Keratinocyte (primary cell): ENCODE measurements around the gene EPHA6. TPM values are rescaled to one million over a fixed set of nuclear protein-coding genes. Genes with fewer than 3 reads are reported as not detected.

Source experiments
- DNase-seq: peaks from one replicate; pipeline ENCODE4 v3.0.0-alpha.2; 2011; ENCODE audit warnings: low read depth, missing footprints, low spot score
- FAIRE-seq: peaks from 2 replicates; lab custom pipeline; 2011; peaks lifted over from hg19 to GRCh38; lab: Jason Lieb, UNC
- H2AFZ ChIP-seq: 2 replicates; pipeline ENCODE4 v1.6.0; 2012; ENCODE audit warnings: low read length, control low read depth, inconsistent platforms; ENCODE audit not compliant: control insufficient read depth
- H3K27ac ChIP-seq: 2 replicates; pipeline ENCODE4 v1.5.1; 2011; ENCODE audit warnings: low read length; ENCODE audit not compliant: control insufficient read depth, insufficient read depth
- H3K27me3 ChIP-seq: 3 replicates; pipeline ENCODE4 v1.6.0; 2011; ENCODE audit warnings: low read length; ENCODE audit not compliant: control insufficient read depth, insufficient read depth; ENCODE audit errors: extremely low read depth
- H3K36me3 ChIP-seq, 2 experiments: 2 replicates in 1 of 2; 3 replicates in 1 of 2; pipeline ENCODE4 v1.5.1; 2011; ENCODE audit warnings: low read length in 2 of 2, mild to moderate bottlenecking in 1 of 2; ENCODE audit not compliant: control insufficient read depth in 2 of 2, insufficient read depth in 2 of 2; ENCODE audit errors: extremely low read depth in 1 of 2
- H3K4me1 ChIP-seq: 3 replicates; pipeline ENCODE4 v1.5.1; 2011; ENCODE audit warnings: low read length; ENCODE audit not compliant: control insufficient read depth, insufficient read depth; ENCODE audit errors: extremely low read depth
- H3K4me2 ChIP-seq: 3 replicates; pipeline ENCODE4 v1.6.0; 2011; ENCODE audit warnings: low read depth, low read length; ENCODE audit not compliant: control insufficient read depth, insufficient read depth; ENCODE audit errors: extremely low read depth
- H3K4me3 ChIP-seq, 3 experiments: fragments of 200-600 bp in 1 of 3; sonication (generic) in 1 of 3; 2 replicates in 2 of 3; 3 replicates in 1 of 3; pipeline ENCODE4 v1.5.1; 2011 to 2016; ENCODE audit warnings: low read length in 3 of 3, mild to moderate bottlenecking in 3 of 3, control low read depth in 2 of 3, inconsistent platforms in 1 of 3, low read depth in 1 of 3, mixed read lengths in 1 of 3, mixed run types in 1 of 3, moderate library complexity in 1 of 3; ENCODE audit not compliant: control insufficient read depth in 2 of 3, insufficient read depth in 2 of 3; ENCODE audit errors: extremely low read depth in 1 of 3
- H3K79me2 ChIP-seq: 2 replicates; pipeline ENCODE4 v1.6.0; 2012; ENCODE audit warnings: low read length; ENCODE audit not compliant: control insufficient read depth, insufficient read depth
- H3K9ac ChIP-seq: 3 replicates; pipeline ENCODE4 v1.6.0; 2011; ENCODE audit warnings: low read length; ENCODE audit not compliant: control insufficient read depth, insufficient read depth; ENCODE audit errors: extremely low read depth
- H3K9me1 ChIP-seq: 3 replicates; pipeline ENCODE4 v1.6.0; 2011; ENCODE audit warnings: low read length; ENCODE audit not compliant: control insufficient read depth, insufficient read depth; ENCODE audit errors: extremely low read depth
- H3K9me3 ChIP-seq: 2 replicates; pipeline ENCODE4 v1.5.1; 2012; ENCODE audit warnings: low read depth, low read length; ENCODE audit not compliant: control insufficient read depth
- H4K20me1 ChIP-seq: 3 replicates; pipeline ENCODE4 v1.6.0; 2011; ENCODE audit warnings: low read length; ENCODE audit not compliant: control insufficient read depth, insufficient read depth; ENCODE audit errors: extremely low read depth
- EZH2 ChIP-seq: IDR thresholded peaks from one replicate; pipeline ENCODE4 v1.6.1; 2012; ENCODE audit warnings: inconsistent platforms, mild to moderate bottlenecking, low read length, moderate library complexity
- dilution Hi-C: fragments of 300-500 bp; cut with MboI; formaldehyde crosslinking; loops from one replicate; pipeline ENCODE4 v1.7.0; 2020; ENCODE audit warnings: low sequenced_read_pairs; ENCODE audit not compliant: extremely low pct_ligation_motif_present
- polyA plus RNA-seq, 5 experiments: library from polyadenylated mRNA; depleted of rRNA in 3 of 5; stranded (reverse) in 3 of 5; stranded (forward) in 1 of 5; unstranded in 1 of 5; fragments of >200 nt; gene quantifications; 1 replicate in 1 of 5; 2 replicates in 3 of 5; 3 replicates in 1 of 5; pipeline versions ENCODE4 v1.2.1 to v1.2.3, GENCODE V29; 2011 to 2012; ENCODE audit warnings: missing spikeins in 2 of 5, low read depth in 1 of 5, low replicate concordance in 1 of 5
- TF ChIP-seq, protein P1 (sequence below), 3 experiments: IDR thresholded peaks in 1 of 3; conservative IDR thresholded peaks in 1 of 3; optimal IDR thresholded peaks in 1 of 3; 2 replicates in 2 of 3; 3 replicates in 1 of 3; pipeline versions ENCODE3 to v1.5.1; 2011; ENCODE audit warnings: low read length in 3 of 3, mild to moderate bottlenecking in 3 of 3, moderate library complexity in 2 of 3, control low read depth in 1 of 3, inconsistent platforms in 1 of 3; ENCODE audit not compliant: insufficient read depth in 2 of 3; ENCODE audit errors: extremely low read depth in 1 of 3

Gene EPHA6
- polyA plus RNA-seq, 1 donor (not counting 4 experiments of a cell fraction or from before 2014, with no cell fraction given): not detected

DNA sequence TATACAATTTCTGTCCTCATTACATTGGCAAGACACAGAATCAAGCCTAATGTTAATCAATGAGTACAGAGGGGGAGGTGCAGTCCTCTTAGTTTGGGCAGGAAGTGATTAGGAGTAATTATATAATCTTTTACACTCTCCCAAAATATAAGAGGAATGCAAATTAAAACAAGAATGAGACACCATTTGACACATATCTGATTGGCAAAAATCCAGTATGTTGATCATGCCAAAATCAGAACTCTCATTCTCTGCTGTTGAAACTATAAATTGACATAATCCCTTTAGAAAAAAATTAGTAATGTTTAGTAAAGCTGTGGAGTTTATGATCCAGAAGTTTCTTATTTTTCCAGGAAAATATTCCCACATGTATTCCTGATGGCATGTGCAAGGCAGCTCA, 373.4 kb downstream of the EPHA6 start:
- Histone ChIP-seq H2AFZ (no peak overlapping the region), H4K20me1 (no peaks in the 10 kb centered on the region), H3K4me3 (no peak overlapping the region), H3K9me3 (no peaks in the 10 kb centered on the region), H3K4me1 (no peaks in the 10 kb centered on the region), H3K4me2 (no peak overlapping the region), H3K27me3 (no peaks in the 10 kb centered on the region), H3K79me2 (no peaks in the 10 kb centered on the region), H3K9ac (no peak overlapping the region), H3K36me3 (no peaks in the 10 kb centered on the region), H3K9me1 (no peaks in the 10 kb centered on the region), H3K27ac (no peak overlapping the region)
- FAIRE-seq: no peak
- DNase-seq: no peak
- dilution Hi-C loops: no loop called here
- TF ChIP-seq, protein P1, sequence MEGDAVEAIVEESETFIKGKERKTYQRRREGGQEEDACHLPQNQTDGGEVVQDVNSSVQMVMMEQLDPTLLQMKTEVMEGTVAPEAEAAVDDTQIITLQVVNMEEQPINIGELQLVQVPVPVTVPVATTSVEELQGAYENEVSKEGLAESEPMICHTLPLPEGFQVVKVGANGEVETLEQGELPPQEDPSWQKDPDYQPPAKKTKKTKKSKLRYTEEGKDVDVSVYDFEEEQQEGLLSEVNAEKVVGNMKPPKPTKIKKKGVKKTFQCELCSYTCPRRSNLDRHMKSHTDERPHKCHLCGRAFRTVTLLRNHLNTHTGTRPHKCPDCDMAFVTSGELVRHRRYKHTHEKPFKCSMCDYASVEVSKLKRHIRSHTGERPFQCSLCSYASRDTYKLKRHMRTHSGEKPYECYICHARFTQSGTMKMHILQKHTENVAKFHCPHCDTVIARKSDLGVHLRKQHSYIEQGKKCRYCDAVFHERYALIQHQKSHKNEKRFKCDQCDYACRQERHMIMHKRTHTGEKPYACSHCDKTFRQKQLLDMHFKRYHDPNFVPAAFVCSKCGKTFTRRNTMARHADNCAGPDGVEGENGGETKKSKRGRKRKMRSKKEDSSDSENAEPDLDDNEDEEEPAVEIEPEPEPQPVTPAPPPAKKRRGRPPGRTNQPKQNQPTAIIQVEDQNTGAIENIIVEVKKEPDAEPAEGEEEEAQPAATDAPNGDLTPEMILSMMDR (optimal IDR thresholded peaks at IDR 0.05 in 1 of 3, IDR thresholded peaks at IDR 0.05 in 1 of 3, conservative IDR thresholded peaks at IDR 0.05 in 1 of 3; ENCODE audit: extremely low read depth in 1 of 3, insufficient read depth in 2 of 3, low read length in 3 of 3): no peak
- no peak for TF ChIP-seq EZH2

DNA sequence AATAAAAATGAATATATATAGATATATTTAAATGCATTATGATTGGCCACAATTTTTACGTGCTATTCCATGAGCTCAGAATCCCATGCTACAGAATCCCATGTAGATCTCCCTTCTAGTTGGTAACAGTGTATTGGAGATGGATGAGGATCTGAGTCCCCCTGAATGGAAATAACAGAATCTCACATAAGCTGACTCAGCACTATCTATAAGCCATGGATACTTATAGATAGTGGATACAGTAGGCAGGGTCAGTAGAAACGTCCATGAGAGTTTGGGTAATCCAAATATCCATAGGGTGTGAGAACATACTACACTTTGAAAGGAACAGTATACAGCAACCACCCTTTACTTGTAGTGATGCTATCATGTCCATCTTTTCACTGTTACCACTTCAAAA, 375.4 kb downstream of the EPHA6 start:
- Histone ChIP-seq H2AFZ (no peak overlapping the region), H3K9ac (no peak overlapping the region), H3K36me3 (no peaks in the 10 kb centered on the region), H3K4me2 (no peak overlapping the region), H3K27me3 (no peaks in the 10 kb centered on the region), H3K4me3 (no peak overlapping the region), H3K4me1 (no peaks in the 10 kb centered on the region), H4K20me1 (no peaks in the 10 kb centered on the region), H3K9me1 (no peaks in the 10 kb centered on the region), H3K9me3 (no peaks in the 10 kb centered on the region), H3K79me2 (no peaks in the 10 kb centered on the region), H3K27ac (no peak overlapping the region)
- DNase-seq: no peak
- TF ChIP-seq, protein P1 (optimal IDR thresholded peaks at IDR 0.05 in 1 of 3, IDR thresholded peaks at IDR 0.05 in 1 of 3, conservative IDR thresholded peaks at IDR 0.05 in 1 of 3; ENCODE audit: extremely low read depth in 1 of 3, insufficient read depth in 2 of 3, low read length in 3 of 3): no peak
- no peak for TF ChIP-seq EZH2
- dilution Hi-C loops: no loop called here
- FAIRE-seq: no peak
